GM12872 (cell line): ENCODE results near the gene SELENOW.

Experiments used
- TF ChIP-seq, protein P1 (sequence below): IDR thresholded peaks from 3 replicates; pipeline ENCODE4 v1.5.1; 2011; ENCODE audit warnings: low read depth, mild to moderate bottlenecking, low read length, moderate library complexity; ENCODE audit not compliant: insufficient read depth

The SELENOW gene

DNA sequence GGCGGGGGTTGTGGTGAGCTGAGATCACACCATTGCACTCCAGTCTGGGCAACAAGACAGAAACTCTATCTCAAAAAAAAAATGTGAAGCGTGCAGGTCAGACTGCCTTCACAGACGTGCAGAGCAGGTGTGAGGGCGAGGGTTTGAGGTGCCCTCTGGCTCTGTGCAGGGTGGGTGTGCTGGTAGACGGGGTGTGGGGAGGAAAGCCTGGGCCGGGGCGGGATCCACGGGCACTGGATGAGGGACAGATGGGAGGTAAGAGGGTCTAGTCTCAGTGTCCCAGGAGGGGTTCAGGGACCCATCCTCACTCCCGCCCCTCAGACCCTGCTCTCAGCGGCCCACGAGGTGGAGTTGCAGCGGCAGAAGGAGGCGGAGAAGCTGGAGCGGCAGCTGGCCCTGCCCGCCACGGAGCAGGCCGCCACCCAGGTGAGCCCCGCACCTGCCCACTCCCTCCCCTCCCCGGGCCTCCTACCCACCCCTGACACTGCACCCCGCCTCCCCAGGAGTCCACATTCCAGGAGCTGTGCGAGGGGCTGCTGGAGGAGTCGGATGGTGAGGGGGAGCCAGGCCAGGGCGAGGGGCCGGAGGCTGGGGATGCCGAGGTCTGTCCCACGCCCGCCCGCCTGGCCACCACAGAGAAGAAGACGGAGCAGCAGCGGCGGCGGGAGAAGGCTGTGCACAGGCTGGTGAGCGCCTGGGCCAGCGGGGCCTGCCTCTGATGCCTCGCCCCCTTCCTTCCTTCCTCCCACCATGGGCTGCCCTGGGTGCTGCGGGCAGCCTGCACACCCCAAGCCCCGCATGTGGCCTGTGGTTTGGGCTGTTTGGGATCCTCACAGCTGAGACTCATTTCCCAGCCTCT lies 24.1 kb upstream of the SELENOW start:
- TF ChIP-seq, protein P1, sequence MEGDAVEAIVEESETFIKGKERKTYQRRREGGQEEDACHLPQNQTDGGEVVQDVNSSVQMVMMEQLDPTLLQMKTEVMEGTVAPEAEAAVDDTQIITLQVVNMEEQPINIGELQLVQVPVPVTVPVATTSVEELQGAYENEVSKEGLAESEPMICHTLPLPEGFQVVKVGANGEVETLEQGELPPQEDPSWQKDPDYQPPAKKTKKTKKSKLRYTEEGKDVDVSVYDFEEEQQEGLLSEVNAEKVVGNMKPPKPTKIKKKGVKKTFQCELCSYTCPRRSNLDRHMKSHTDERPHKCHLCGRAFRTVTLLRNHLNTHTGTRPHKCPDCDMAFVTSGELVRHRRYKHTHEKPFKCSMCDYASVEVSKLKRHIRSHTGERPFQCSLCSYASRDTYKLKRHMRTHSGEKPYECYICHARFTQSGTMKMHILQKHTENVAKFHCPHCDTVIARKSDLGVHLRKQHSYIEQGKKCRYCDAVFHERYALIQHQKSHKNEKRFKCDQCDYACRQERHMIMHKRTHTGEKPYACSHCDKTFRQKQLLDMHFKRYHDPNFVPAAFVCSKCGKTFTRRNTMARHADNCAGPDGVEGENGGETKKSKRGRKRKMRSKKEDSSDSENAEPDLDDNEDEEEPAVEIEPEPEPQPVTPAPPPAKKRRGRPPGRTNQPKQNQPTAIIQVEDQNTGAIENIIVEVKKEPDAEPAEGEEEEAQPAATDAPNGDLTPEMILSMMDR = no peak

DNA sequence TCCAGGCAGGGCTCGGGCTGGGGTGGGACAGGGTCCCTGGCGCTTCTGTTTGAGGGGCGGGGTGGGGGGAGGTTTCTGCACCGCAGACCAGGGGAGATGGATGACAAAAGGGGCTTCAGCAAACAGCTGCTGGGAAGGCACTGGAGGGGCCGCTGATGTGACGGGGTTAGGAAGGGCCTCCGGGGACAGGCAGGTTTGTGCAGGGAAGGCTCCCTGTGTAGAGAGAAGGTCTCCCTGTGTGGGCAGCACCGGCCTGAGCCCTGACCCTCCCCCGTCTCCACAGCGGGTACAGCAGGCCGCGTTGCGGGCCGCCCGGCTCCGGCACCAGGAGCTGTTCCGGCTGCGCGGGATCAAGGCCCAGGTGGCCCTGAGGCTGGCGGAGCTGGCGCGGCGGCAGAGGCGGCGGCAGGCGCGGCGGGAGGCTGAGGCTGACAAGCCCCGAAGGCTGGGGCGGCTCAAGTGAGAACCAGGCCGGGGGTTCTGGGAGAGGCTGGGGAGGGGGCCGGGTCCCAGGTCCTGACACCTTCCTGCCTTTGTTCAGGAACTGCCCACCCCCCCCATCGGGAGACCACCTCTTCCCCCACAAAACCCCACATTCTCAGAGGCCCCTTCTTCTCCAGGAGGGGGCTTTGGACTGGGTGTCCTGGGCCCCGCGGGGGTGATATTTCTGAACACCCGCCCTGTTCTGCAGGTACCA lies 23.3 kb upstream of the SELENOW start:
- TF ChIP-seq, protein P1 = no peak

DNA sequence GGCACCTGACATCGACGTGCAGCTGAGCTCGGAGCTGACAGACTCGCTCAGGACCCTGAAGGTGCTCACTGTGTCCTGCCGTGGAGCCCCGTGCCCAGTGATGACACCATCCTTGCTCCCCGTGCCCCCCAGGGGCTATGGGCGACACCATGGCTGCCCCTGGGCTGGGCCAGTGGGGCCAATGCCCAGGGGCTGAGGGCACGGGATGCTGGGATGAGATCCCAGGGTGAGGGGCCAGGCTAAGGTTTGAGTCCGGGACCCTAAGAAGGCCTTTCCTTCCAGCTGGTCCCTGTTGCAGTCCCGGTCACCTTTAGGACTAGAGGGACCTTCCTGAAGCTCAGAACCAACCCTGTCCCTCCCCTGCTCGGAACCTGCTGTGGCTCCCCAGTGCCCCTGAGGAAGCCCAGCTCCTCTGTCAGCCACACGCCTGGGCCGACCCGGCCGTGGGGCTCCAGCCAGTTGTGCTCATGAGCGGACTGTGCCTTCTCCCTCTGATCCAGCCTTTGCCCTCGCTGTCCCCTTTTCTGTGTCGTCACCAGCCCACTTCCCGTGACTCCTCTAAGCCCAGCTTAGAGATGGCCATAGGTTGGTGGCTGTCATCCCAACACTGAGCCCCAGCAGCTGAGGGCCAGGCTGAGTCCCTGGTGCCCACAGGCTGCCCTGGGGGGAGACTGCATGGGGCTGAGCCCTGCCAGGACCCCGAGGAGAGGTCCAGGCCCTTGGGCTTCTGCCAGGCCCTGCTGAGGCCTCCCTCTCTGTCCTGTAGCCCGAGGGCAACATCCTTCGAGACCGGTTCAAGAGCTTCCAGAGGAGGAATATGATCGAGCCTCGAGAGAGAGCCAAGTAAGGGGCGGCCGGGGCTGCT lies 22.5 kb upstream of the SELENOW start:
- TF ChIP-seq, protein P1 = no peak

DNA sequence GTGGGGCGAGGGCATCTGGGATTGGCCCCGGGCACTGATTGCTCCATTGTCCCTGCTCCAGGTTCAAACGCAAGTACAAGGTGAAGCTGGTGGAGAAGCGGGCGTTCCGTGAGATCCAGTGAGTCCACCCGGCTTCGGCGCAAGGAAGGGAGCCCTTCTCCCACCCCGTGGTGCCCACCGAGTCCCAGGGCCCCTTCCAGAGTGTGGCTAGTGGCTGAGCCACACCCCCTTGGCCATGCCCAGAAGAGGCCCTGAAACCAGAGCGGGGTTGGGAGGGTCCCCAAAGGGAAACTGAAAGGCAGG lies 21.9 kb upstream of the SELENOW start:
- TF ChIP-seq, protein P1 = no peak

DNA sequence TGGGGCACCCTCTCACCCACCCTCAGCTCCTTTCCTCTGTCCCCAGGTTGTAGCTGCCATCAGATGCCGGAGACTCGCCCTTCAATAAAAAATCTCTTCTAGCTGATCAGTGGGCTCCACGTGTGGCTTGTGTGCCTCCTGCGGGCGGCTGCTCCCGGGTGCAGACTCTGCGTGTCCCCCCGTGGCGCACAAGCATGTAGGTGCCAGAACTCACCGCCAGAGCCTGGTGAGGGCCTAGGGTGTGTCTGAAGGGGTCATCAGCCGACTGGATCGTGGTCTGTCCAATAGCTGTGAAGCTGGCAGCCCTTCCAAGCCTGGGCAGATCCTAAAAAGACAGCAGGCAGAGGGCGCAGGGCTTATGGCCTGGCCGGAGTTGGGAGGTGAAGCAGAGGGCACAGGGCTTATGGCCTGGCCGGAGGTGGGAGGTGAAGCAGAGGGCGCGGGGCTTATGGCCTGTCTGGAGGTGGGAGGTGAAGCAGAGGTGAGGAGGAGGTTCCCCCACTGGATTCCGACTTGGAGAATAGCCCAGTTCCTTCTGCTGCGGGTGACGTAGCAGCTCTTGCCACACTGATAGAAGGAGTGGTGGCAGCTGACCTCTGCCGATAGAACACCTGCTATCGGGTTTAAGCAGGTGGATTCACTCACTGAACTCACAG lies 21.4 kb upstream of the SELENOW start:
- TF ChIP-seq, protein P1 = no peak

DNA sequence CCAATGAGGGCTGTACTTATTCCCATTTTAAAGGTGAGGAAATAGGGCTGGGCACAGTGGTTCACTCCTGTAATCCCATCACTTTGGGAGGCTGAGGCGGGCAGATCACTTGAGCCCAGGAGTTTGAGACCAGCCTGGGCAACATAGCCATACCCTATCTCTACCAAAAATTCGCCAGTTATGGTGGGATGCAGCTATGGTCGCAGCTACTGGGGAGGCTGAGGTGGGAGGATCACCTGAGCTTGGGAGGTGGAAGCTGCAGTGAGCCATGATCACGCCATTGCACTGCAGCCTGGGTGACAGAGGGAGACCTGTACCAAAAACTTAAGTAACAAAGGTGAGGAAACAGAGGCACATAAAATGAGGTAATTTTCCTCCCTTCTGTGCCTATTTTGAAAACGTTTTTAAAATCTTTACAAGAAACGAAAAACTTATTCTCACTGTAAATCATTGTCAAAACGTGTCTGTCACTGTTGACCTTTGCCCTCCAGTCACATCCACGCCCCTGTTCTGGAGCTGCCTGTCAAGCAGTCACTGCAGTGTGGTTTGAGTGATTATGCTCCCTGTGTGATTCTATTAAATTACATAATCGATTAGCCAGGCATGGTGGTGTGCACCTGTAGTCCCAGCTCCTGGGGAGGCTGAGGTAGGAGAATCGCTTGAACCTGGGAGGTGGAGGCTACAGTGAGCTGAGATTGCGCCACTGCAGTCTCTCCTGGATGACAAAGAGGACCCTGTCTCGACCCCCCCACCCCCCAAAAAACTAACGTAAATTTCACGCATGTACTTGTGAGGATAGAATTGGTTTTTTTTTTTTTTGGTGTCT lies 20.7 kb upstream of the SELENOW start:
- TF ChIP-seq, protein P1 = no peak
